ENCODE data around the gene RPP14.

RPP14 gene

DNA sequence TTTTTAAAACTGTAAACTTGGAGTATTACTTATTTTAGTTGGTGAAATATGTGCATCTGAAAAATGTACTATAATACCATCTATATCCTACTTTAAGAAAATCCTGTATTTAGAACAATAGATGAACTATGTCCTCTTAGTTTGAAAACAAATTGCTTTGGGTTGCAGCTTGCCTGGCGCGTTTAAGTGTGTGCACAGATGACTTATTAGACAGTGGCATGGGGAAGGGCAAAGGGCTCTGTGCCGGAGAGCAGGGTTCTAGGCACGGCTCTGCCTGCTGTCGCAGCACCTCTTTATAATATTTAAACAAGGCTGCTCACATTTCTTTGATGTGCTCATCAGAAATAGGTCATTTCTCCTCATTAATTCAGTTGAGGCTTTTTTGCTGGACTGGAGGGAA lies 36.6 kb downstream of the RPP14 start:
- H3K9me3 ChIP-seq (ENCODE audit: severe bottlenecking): no peaks in the 10 kb centered on the region
- no peak for DNase-seq
- TF ChIP-seq, protein P1, sequence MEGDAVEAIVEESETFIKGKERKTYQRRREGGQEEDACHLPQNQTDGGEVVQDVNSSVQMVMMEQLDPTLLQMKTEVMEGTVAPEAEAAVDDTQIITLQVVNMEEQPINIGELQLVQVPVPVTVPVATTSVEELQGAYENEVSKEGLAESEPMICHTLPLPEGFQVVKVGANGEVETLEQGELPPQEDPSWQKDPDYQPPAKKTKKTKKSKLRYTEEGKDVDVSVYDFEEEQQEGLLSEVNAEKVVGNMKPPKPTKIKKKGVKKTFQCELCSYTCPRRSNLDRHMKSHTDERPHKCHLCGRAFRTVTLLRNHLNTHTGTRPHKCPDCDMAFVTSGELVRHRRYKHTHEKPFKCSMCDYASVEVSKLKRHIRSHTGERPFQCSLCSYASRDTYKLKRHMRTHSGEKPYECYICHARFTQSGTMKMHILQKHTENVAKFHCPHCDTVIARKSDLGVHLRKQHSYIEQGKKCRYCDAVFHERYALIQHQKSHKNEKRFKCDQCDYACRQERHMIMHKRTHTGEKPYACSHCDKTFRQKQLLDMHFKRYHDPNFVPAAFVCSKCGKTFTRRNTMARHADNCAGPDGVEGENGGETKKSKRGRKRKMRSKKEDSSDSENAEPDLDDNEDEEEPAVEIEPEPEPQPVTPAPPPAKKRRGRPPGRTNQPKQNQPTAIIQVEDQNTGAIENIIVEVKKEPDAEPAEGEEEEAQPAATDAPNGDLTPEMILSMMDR (IDR thresholded peaks at IDR 0.05; ENCODE audit: low read depth, low read length): no peak
- no peaks in the 10 kb centered on the region for H3K36me3 ChIP-seq
- no peak overlapping the region for H3K4me3 ChIP-seq (ENCODE audit: low read depth, low read length)
- H3K27me3 ChIP-seq (ENCODE audit: insufficient read depth, low read depth, severe bottlenecking): no peaks in the 10 kb centered on the region
- H3K27ac ChIP-seq: no peak overlapping the region

DNA sequence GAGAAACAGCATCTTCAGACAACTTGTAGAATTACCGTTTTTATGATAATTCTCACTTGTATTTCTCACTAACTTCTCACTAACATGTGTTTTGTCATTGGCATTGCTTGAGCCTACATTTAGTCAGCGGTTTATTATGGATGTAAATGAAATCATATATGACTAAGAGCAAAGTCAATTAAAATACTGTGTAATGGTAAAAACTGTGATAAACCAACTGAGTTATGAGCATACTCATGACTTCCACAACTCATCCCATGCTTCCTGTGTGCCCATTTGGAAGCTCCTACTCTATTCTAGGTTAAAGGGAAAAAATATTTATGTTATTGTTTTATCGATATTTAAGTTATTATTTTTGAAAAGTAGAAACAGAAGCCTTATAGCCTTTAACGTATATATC lies 39.4 kb downstream of the RPP14 start:
- H3K27ac ChIP-seq: no peak overlapping the region
- DNase-seq: no peak

DNA sequence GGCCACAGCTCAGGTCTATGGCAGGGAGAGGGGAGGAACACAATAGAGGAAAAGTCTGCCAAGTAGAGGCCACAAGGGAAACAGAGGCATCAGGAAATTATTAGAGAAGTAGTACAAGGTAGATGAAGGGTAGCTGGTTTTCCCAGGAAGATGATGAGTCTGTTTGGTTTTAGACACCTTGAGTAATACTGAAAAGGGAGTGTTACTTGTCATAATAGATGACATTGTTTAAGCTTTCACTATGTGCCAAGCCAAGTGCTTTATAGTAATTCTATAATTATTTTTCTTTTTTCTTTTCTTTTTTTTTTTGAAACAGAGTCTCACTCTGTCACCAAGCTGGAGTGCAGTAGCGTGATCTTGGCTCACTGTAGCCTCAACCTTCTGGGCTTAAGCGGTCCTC lies 40.3 kb downstream of the RPP14 start:
- TF ChIP-seq, protein P1 (IDR thresholded peaks at IDR 0.05; ENCODE audit: low read depth, low read length): no peak
- Histone ChIP-seq H3K4me3 (ENCODE audit: low read depth, low read length) (no peak overlapping the region), H3K36me3 (no peaks in the 10 kb centered on the region), H3K27me3 (ENCODE audit: insufficient read depth, low read depth, severe bottlenecking) (no peaks in the 10 kb centered on the region), H3K27ac (no peak overlapping the region), H3K9me3 (ENCODE audit: severe bottlenecking) (no peaks in the 10 kb centered on the region)
- DNase-seq: no peak

More for the DNA sequence above, 39.4 kb downstream of the RPP14 start:
- no peaks in the 10 kb centered on the region for H3K36me3 ChIP-seq
- no peaks in the 10 kb centered on the region for H3K9me3 ChIP-seq (ENCODE audit: severe bottlenecking)
- no peak overlapping the region for H3K4me3 ChIP-seq (ENCODE audit: low read depth, low read length)
- no peaks in the 10 kb centered on the region for H3K27me3 ChIP-seq (ENCODE audit: insufficient read depth, low read depth, severe bottlenecking)
- TF ChIP-seq, protein P1 (IDR thresholded peaks at IDR 0.05; ENCODE audit: low read depth, low read length): no peak

DNA sequence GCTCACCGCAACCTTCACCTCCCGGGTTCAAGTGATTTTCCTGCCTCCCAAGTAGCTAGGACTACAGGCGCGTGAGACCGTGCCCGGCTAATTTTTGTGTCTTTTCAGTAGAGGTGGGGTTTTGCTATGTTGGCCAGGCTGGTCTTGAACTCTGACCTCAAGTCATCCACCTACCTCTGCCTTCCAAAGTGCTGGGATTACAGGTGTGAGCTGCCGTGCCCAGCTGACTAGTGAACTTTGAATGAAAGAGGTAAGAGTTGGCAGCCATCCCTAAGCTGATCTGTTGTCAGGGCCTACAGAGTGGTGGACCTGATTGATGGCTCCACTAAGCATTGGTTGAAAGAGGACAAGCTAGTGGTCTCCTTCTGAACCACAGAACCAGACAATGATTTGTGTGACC lies 41.9 kb downstream of the RPP14 start:
- DNase-seq: no peak
- Histone ChIP-seq H3K4me3 (ENCODE audit: low read depth, low read length) (no peak overlapping the region), H3K36me3 (no peaks in the 10 kb centered on the region), H3K27me3 (ENCODE audit: insufficient read depth, low read depth, severe bottlenecking) (no peaks in the 10 kb centered on the region), H3K9me3 (ENCODE audit: severe bottlenecking) (no peaks in the 10 kb centered on the region), H3K27ac (no peak overlapping the region)
- TF ChIP-seq, protein P1 (IDR thresholded peaks at IDR 0.05; ENCODE audit: low read depth, low read length): no peak

DNA sequence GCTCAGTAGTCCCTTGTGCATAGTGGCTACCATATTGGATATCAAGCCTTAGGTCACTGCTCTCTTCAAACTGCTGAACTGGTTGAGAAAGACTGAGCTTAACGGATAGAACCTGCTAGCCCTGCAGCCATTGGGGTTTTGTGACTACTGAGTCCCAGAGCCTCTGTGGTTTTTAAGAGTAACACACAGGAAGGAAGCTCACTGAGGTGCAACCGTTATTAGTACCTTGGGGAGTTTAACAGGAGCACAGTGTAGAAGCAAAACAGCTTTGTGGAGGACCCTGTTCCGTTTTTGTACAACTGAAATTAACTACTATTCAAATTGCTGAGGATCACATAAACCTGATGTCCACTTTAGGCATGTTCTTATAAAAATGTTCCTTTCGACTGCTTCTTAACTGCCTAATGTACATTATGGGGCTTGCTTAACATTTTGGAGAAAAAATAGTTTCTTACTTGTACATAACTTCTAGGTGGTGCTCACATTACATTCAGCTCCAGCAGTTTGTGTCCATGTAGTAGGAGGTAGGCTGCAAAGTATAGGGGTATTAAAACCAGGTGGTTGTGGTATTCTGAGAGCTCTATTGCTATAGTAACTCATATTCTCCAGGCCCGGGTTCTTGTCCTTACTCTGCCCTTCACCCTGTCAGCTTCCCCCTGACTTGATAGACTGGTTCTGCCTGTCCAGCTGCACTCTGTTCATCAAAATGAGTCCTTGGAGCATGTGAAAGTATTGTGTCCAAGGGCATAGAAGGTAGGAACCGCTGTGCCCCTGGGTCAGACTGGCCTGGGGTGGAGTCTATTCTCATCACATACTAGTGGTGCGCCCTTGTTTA lies 44.0 kb downstream of the RPP14 start:
- no peaks in the 10 kb centered on the region for H3K27me3 ChIP-seq (ENCODE audit: insufficient read depth, low read depth, severe bottlenecking)
- no peak for DNase-seq
- TF ChIP-seq, protein P1 (IDR thresholded peaks at IDR 0.05; ENCODE audit: low read depth, low read length): no peak
- no peaks in the 10 kb centered on the region for H3K36me3 ChIP-seq
- no peak overlapping the region for H3K4me3 ChIP-seq (ENCODE audit: low read depth, low read length)
- H3K27ac ChIP-seq: no peak overlapping the region
- no peaks in the 10 kb centered on the region for H3K9me3 ChIP-seq (ENCODE audit: severe bottlenecking)

DNA sequence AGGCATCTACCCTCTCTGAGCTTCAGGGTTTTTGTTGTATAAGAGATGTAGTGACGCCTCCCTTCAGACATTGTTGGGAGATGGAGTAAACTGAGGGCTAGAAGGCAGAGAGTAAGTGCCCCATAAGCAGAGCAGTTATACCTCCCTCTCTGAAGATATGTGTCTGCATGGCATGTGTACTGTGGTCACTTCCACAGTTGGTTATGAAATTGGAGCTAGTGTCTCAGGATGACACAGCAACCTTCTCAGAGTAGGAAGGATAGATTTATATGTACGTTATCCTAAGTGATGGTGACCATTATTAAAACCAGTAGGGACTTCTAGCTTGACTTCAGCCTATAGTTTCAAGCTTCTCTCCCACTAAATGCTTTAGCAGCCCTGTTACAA lies 44.6 kb downstream of the RPP14 start:
- TF ChIP-seq, protein P1 (IDR thresholded peaks at IDR 0.05; ENCODE audit: low read depth, low read length): no peak
- DNase-seq: no peak
- Histone ChIP-seq H3K4me3 (ENCODE audit: low read depth, low read length) (no peak overlapping the region), H3K27ac (no peak overlapping the region), H3K9me3 (ENCODE audit: severe bottlenecking) (no peaks in the 10 kb centered on the region), H3K36me3 (no peaks in the 10 kb centered on the region), H3K27me3 (ENCODE audit: insufficient read depth, low read depth, severe bottlenecking) (no peaks in the 10 kb centered on the region)

All from WERI-Rb-1 (cell line).